Fibroblast of peridontal ligament (primary cell): ENCODE data around the gene IL17REL.
A peak's percentile ranks its signal among the peaks of the same experiment; 100 is the strongest.
"Not testable (repeated sequence)": the region's sequence is repeated elsewhere in the genome, so short reads cannot be mapped to it uniquely, and the experiment has no call there.

ENCODE experiments used
- DNase-seq: peaks from one replicate; pipeline ENCODE4 v3.0.0-alpha.2; 2010; ENCODE audit errors: extremely low read depth

Gene IL17REL

DNA sequence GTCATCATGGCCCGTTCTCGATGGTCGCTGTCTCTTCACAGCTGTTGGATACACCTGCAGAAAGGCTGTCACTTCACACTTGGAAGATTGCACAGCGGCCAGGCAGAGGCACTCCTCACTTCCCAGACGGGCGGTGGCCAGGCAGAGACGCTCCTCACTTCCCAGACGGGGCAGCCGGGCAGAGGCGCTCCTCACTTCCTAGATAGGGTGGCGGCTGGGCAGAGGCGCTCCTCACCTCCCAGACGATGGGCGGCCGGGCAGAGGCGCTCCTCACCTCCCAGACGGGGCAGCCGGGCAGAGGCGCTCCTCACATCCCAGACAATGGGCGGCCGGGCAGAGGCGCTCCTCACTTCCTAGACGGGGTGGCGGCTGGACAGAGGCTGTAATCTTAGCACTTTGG lies 22.7 kb downstream of the IL17REL start:
- DNase-seq = not testable (repeated sequence)

DNA sequence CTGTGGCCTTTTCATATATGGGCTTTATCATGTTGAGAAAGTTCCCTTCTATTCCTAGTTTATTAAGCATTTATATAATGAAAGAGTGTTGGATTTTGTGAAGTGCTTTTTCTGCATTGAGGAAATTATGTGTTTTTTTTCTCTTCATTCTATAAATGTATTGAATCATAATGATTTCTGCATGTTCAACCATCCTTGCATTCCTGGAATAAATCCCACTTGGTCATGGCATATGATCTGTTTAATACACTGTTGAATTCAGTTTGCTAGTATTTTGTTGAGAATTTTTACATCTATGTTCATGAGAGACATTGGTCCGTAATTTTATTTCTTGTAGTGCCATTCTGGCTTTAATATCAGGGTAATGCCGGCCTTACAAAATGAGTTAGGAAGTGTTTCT lies 26.2 kb downstream of the IL17REL start:
- DNase-seq = no peak

DNA sequence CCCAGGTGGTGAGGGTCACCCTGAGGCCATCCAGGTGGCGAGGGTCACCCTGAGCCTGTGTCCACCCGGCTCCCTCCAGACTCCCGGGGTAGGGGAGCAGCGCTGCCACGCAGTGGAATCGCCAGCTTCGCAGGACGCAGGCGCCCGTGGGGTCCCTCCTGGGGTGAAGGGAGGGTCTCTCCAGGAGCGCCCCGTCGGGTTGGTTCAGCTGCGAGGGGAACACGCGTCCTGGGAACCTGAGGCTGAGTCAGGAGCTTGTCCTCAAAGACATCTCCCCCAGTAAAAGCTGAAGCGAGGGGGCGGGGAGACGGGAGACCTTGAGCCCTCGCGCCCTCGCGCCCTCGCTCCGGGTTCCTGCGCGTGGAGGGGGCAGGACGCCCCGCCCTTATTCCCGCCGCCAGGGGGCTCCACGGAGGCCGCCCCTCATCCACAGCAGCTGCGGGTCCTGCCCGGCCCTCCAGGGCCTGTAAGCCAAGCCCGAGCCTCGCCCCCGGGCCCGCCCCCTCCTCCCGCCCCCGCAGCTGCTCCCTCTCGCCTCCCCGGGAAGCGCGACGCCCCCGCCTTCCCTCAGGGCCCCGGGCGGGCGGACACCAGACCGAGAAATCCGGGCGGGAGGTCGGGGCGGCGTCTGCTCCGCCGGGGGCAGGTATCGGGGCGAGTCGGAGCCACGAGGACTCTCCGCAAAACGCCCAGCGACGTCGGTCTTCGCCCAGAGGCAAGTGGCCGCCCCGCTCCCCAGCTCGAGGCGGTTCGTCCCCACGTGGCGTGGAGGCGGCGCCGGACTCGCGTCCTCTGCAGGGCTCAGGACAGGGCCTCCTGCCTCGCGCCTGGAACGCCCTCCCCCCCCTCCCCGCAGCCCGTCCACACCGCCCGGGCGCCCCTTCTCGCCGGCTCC lies 29.2 kb downstream of the IL17REL start:
- no peak for DNase-seq

DNA sequence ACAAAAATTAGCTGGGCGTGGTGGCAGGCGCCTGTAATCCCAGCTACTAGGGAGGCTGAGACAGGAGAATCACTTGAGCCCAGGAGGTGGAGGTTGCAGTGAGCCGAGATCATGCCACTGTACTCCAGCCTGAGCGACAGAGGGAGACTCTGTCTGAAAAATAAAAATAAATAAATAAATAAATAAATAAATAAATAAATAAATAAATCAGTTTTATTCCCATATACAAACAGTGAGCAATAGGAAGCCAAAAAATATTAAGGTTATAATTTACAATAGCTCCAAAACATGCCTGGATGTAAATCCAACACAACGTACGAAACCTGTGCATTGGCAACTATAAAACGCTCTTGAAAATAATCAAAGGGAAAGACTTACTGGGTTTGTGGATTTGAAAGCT lies 30.8 kb downstream of the IL17REL start:
- not testable (repeated sequence) for DNase-seq

DNA sequence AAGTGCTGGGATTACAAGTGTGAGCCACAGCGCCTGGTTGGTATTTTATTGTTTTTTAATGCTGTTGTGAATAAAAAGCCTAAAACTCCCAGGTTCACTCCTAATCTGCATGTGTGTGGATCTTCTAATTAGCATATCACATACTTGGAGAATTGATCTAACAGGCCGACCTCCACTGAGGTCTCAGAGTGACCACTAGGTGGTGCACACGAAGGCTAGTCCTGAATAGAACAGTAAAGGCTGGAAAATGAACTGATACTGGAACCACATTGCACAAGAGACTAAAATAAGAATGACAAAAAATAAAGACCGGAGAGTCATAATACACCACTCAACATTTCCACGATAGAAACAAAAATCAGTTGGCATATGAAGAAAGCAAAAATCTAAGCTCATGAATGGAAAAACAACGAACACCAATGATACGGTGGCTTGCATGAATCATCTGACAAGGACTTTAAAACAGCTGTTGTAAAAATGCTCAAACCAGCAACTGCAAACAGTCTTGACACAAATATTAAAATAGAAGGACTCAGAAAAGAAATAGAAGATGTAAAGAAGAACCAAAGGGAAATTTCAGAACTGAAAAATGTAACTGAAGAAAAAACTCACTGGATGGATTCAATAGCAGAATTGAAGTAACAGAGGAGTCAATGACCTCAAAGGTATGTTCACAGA lies 32.8 kb downstream of the IL17REL start:
- no peak for DNase-seq

DNA sequence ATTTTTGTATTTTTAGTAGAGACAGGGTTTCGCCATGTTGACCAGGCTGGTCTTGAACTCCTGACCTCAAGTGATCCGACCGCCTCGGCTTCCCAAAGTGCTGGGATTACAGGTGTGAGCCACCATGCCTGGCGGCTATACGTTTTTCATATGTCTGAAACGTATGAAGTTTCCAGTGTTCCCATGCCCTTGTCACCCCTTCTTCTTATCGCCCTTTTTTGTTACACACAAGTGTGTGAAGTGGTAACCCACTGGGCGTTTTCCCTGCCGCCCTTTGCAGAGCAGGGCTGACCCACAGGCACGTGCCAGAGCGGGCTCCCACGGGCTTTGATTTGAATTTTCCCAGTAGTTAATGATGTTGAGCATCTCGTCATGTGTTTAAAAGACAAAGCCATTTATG lies 35.0 kb downstream of the IL17REL start:
- no peak for DNase-seq

DNA sequence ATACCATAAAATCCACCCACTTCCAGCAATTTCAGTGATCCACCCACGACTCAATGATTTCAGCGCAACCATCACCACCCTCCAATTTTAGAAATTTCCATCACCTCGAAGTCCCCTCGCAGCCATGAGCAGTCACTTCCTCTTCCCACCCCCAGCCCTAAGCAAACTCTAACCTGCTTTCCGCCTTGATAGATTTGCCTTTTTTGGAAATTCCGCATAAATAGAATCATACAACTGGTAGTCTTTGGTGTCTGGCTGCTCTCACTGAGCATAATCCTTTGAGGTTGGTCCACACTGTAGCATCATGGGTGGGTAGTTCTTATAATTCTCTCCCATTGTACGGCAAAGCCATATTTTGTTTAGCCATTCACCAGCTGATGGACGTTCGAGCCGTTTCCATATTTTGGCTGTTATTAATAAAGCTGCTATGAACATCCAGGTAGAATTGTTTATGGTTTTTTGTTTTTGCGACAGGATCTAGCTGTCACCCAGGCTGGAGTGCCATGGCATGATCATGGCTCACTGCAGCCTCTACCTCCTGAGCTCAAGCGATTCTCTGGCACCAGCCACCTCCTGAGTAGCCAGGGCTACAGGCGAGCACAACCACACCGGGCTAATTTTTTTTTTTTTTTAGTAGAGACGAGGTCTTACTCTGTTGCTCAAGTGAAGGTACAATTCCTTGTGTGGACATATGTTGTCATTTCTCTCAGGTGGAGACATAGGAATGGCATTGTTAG lies 36.0 kb downstream of the IL17REL start:
- no peak for DNase-seq

DNA sequence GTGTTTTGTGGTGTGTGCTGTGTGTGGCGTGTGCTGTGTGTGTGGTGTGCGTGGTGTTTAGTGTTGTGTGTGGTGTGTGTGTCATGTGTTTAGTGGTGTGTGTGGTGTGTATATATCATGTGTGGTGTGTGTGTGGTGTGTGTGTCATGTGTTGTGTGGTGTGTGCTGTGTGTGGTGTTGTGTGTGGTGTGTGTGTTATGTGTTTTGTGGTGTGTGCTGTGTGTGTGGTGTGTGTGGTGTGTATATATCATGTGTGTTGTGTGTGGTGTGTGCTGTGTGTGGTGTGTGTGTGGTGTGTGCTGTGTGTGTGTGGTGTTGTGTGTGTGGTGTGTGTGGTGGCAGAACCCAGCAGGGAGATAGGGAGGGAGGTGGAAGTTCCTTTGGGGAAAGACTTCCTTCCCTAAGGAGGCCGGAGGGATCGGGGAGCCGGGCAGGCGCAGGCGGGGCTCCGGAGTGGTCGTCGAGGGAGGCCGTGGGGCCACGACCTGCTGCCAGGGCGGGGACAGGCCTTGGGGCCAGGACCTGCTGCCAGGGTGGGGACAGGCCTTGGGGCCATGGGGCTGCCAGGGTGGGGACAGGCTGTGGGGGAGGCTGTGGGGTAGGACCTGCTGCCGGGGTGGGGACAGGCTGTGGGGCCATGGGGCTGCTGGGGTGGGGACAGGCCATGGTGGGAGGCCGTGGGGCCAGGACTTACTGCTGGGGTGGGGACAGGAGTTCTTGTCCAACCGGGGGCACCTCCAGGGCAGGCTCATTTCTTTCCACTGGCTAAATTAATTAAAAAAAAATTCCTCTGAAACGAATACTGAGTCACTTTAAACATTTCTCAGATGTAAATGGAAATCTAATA lies 36.8 kb downstream of the IL17REL start:
- no peak for DNase-seq

DNA sequence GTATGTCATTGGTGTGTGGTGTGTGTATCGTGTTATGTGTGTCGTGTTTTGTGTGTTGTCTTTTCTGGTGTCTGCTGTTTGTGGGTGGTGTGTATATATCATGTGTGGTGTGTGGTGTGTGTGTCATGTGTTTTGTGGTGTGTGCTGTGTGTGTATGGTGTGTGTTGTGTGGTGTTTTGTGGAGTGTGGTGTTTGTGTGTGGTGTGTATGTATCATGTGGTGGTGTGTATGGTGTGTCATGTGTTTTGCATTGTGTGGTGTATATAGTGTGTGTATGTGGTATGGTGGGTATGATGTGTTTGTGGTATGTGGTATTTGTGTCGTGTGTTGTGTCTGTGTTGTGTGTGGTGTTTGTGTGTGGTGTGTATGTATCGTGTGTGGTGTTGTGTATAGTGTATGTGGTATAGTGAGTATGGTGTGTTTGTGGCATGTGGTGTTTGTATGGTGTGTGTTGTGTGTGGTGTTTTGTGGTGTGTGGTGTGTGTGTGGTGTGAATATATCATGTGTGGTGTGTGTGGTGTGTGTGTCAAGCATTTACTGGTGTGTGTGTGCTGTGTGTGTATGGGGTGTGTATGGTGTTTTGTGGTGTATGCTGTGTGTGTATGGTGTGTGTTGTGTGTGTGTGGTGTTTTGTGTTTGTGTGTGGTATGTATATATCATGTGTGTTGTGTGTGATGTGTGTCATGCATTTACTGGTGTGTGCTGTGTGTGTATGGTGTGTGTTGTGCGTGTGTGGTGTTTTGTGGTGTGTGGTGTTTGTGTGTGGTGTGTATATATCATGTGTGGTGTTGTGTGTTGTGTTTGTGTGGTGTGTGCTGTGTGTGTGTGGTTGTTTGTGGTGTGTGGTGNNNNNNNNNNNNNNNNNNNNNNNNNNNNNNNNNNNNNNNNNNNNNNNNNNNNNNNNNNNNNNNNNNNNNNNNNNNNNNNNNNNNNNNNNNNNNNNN lies 39.3 kb downstream of the IL17REL start:
- no peak for DNase-seq

DNA sequence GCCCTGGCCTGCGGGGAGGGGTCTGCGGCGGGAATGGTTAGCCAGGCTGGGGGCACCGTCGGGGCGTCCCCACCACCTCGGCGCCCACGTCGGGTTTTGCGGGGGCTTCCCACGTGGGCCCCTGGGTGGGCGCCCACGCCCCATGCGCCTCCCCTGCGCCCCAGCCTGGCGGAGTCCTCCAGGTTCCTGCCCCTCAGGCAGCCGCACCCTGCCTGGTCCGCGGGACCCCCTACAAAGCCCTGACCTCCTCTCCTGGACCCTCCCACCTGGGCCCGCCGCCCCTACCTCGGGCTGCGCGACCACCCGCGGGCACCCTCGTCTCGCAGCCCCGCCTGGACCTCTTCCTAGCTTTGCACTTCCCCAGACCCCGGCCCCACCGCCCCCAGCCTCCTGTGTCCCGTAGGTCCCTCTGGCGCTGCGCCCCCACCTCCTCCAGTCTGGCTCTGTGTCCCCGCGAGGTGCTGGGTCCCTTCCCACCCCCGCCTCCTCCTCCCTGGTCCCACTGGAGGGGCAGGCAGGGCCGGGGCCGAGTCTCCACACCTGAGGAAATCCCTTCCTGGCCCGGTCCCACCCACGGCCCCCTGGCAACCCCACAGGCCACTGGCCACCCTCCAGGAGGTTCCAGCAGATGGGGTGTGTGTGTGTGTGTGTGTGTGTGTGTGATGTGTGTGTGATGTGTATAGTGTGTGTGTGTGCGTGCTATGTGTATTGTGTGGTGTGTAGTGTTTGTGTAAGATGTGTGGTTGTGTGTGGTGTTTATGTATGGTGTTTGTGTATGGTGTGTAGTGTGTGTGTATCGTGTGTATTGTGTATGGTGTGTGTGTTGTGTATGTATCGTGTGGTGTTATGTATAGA lies 40.2 kb downstream of the IL17REL start:
- DNase-seq = no peak

DNA sequence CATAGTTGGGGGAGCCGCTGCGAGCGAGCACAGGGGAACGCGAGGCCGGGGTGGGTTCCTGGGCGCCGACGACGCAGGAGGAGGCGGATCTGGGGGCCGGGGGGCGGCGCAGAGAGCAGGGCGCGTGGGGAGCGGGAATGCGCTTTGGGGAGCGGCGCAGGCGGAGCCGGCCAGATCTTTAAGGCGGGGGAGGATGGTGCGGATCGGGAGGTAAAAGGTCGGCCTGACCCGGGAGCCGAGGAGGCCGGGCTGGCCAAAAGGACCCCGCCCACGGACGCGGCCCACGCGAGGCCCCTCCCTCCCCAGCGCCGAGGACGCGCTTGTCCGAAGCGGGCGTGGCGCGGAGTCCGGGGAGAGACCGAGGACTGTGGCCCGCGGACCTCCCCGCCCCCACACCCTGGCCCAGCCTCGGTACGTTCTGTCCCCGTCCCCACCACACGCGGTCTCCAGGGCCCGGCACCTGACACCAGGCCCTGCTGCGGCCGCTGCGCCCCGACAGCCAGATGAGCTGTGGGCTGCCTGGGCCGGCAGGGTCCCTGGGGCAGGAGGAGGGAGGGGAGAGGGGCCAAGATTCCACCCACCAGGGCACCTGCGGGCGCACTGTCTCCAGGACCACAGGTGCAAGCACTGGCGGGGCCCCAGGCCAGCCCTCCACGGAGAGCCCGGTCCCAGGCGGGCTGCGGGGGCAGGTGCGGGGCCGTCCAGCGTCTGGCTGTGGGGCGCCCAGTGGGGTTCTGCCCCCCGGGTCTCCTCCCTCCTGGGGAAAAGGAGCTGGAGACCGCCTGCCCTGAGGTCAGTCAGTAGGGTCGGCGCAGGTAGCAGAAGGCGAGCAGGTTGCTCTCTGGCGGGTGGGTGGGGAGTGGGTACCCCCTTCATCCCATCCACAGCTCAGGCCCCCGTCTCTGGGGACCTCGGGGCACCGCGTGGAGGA lies 41.1 kb downstream of the IL17REL start:
- DNase-seq = peak; percentile 50

DNA sequence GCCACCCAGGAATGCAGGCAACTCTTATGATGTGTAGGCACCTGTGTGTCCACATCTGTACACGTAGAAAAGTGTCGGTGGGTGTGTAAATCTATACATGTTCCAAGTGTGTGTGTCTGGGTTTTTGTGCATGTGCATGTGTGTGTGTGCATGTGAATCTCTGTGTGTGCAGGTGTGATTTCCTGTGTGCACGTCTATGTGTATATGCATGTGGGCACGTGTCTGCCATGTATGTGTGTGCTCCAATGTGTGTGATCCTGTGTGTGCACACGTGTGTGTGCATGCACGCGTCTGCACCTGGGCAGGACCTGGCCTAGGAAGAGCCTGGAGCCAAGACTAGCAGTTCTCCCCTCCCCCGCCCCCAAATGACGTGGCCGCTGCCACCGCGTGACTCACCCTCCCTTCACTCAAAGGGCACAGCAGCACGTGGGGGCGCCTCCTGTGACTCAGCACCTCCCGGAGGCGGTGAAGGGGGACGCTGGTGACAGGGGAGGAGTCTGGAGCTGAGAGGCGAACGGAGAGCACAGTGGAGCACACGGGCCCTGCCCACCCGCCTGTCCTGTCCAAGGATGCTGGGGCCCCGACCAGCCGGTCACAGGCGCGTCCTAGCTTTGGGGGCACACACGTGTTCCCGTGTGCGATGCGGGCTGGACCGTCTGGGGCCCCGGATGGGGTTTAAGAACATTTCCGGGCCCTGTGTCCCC lies 41.9 kb downstream of the IL17REL start:
- peak; percentile 84 for DNase-seq

DNA sequence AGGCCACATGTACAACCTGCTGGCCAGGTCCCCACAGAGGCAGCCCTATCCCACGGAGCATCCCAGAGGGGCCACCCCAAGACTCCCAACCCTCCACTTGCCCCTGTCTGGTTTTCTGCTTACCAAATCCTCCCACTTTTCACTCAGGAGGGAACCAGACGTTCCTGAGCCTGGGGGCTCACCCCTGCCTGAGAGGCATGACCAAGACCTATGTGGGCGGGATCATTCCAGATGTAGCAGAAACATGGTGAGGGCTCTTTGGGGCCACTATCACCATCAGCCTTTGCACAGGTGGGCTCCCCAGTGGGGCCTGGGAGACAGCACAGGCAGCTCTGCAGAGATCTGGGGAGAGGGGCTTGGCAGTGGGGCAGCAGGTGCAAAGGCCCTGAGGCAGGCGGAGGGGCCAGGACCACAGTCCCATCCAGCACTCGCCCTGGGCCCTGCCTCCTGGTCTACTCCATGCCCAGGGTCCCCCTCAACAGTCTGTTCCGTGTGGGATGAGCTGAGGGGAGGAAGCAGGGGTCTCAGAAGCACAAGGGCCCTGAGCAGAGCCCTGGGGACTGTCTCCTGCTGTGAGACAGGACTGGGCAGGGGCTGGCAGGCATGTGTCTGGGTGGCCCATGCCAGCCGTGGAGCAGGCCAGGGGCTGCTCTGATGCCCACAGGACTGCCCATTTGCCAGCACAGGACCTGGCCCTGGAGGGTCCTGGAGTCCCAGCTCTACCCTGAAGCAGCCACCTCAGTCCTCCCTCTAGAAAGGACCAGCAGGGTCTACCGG lies 42.6 kb downstream of the IL17REL start:
- DNase-seq = no peak

DNA sequence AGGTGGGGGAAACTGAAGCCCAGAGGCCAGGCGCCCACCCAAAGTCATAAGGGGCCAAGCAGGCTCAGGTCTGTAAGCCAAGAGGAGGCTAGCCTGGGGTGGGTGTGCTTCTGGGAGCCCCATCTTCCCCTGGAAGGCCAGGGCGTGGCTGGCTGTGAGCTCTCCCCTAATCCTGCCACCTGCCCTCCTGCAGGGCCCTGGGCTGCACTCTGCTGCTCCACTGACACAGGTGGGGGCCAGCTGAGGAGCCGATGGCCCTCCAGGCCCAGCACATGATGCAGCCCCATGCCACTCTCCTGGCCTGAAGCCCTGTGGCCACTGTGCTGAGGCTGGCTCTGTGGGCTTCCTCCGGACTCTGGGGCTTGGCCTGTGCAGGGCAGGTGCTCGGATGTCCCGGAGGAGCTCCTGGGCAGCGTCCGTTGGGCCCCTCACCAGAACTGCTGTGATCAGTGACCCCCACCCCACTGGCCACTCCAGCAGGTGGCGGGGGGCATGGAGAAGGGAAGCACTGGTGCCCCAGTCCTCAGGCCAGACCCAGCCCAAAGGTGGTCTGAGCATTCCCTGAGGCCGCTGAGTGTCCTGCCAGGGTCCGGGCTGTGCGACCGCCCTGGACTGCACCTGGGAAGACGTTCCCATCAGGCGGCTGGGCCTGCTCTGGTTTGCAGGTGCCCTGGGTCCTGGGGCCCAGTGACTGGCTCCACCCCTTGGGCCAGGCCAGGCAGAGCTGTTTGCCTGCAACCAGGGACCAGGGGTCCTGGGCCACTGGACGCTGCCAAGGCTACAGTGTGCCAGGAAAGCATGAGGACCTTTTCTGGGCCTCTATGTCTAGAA lies 43.5 kb downstream of the IL17REL start:
- no peak for DNase-seq

DNA sequence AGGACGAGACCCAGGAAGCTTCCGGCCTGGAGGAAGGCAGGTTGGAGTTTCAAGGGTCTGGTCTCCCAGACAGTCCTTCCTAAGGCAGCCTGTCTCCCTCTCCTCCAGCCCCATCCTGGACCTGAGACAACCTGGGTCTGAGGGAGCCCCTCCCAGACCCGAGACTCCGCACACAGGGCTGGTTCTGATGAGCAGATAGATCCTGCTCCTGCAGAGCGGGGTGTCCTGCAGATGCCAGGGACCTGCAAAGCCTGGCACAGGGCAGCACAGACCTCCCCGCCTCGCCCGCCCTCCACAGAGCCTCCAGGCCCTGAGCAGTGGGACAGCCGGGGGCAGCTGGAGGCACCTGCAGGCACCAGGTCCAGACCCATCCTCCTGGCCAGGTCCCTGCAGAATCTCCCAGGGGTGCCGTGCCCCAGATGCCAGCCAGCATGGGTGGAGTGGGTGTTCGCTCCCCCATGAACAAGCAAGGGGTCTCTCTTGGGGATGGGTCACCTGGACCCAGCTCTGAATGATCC lies 44.2 kb downstream of the IL17REL start:
- DNase-seq = no peak

DNA sequence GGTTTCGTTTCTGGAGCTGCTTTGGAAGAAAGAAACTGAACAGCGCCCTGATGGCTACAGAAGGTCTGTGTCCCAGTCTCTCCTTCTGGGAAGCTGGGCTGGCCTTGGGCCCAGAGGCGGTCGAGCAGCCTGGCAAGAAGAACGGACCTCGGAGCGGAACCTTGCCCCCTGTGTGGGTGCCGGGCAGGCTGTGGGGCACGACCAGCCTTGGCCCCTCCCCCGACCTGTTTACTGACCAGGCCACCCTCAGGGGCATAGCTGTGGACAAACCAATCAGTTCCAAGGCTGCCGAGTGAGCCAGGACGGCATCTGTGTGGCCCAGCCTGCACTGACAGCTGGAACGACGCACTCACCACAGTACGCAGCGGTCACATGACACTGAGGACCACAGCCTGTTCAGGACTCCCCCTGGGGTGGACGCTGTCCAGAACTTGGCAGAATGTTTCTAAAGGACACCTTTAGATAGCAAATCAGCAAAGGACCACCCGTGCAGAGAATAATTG lies 44.8 kb downstream of the IL17REL start:
- DNase-seq = no peak
